Gastrocnemius medialis (tissue), 4 donors: ENCODE results near the gene NECAB3.

Experiments used
- POLR2A ChIP-seq, 2 donors: fragments of 450-650 bp; IDR thresholded peaks; one replicate each; pipeline ENCODE4 v1.6.1; 2017; ENCODE audit warnings: antibody characterized with exemption in 2 of 2, mild to moderate bottlenecking in 2 of 2, moderate library complexity in 2 of 2
- TF ChIP-seq, protein P1 (sequence below), 5 experiments: fragments of 450-650 bp in 3 of 5; fragments of 200-600 bp in 2 of 5; sonication (generic) in 2 of 5; IDR thresholded peaks in 4 of 5; conservative IDR thresholded peaks in 1 of 5; 1 replicate in 4 of 5; 2 replicates in 1 of 5; pipeline ENCODE4 v1.5.1; 2016 to 2019; ENCODE audit warnings: antibody characterized with exemption in 5 of 5, mild to moderate bottlenecking in 3 of 5, moderate library complexity in 3 of 5

DNA sequence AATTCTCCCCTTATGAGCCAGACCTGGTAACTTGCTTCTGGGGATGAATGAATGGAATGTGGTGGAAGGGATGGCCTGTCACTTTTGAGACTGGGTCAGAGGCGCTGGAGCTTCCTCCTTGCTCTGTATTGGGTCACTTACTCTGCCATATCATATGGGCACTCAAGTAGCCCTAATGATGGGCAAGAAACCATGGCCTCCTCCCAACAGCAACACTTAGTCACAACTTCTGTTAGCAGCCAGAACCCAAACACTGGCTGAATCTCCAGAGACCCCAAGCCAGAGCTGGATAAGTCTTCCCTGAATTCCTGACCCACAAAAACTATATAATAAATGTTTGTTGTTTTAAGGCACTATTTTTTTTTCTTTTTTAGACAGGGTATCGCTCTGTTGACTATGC lies 6.5 kb upstream of the NECAB3 start:
- TF ChIP-seq, protein P1, sequence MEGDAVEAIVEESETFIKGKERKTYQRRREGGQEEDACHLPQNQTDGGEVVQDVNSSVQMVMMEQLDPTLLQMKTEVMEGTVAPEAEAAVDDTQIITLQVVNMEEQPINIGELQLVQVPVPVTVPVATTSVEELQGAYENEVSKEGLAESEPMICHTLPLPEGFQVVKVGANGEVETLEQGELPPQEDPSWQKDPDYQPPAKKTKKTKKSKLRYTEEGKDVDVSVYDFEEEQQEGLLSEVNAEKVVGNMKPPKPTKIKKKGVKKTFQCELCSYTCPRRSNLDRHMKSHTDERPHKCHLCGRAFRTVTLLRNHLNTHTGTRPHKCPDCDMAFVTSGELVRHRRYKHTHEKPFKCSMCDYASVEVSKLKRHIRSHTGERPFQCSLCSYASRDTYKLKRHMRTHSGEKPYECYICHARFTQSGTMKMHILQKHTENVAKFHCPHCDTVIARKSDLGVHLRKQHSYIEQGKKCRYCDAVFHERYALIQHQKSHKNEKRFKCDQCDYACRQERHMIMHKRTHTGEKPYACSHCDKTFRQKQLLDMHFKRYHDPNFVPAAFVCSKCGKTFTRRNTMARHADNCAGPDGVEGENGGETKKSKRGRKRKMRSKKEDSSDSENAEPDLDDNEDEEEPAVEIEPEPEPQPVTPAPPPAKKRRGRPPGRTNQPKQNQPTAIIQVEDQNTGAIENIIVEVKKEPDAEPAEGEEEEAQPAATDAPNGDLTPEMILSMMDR (IDR thresholded peaks at IDR 0.05 in 4 of 5, conservative IDR thresholded peaks at IDR 0.05 in 1 of 5): no peak
- TF ChIP-seq POLR2A (IDR thresholded peaks at IDR 0.05): no peak
